HG02852 (cell line): ENCODE results near the gene XAGE2.
"Not testable (repeated sequence)": the region's sequence is repeated elsewhere in the genome, so short reads cannot be mapped to it uniquely, and the experiment has no call there.

Source experiments
- ATAC-seq: cut with Tn5 transposase; IDR thresholded peaks from one replicate; pipeline ENCODE4 v1.9.1; 2021; ENCODE audit warnings: mild to moderate bottlenecking, moderate library complexity; ENCODE audit not compliant: unreplicated experiment

The XAGE2 gene

GRCh38 chrX:52368368-52369055 is at the start of gene XAGE2:
Gene XAGE2, plus strand, starts transcription at chrX:52369021. Its CDS starts 994 bp downstream, at chrX:52370015.
- ATAC-seq, result no peak

GRCh38 chrX:52337410-52337809 is 31.4 kb upstream of the XAGE2 start:
- ATAC-seq, result no peak

GRCh38 chrX:52341493-52341892 is 27.3 kb upstream of the XAGE2 start:
- ATAC-seq, result no peak

- not testable (repeated sequence) for ATAC-seq
Measured at GRCh38 chrX:52343131-52343530, 25.7 kb upstream of the XAGE2 start.

GRCh38 chrX:52345402-52345801 is 23.4 kb upstream of the XAGE2 start:
- peak; percentile 77 for ATAC-seq

GRCh38 chrX:52346174-52347165 is 22.4 kb upstream of the XAGE2 start:
- no peak for ATAC-seq

GRCh38 chrX:52349681-52350080 is 19.1 kb upstream of the XAGE2 start:
- ATAC-seq, result no peak

- ATAC-seq, result no peak
Measured at GRCh38 chrX:52352551-52352950, 16.3 kb upstream of the XAGE2 start.

- ATAC-seq, result no peak
Measured at GRCh38 chrX:52353838-52354237, 15.0 kb upstream of the XAGE2 start.

GRCh38 chrX:52355108-52355507 is 13.7 kb upstream of the XAGE2 start:
- ATAC-seq, result no peak

- no peak for ATAC-seq
Measured at GRCh38 chrX:52359614-52360232, 9.1 kb upstream of the XAGE2 start.

GRCh38 chrX:52361941-52362340 is 6.9 kb upstream of the XAGE2 start:
- ATAC-seq, result no peak

- ATAC-seq, result no peak
Measured at GRCh38 chrX:52363247-52363883, 5.5 kb upstream of the XAGE2 start.

- no peak for ATAC-seq
Measured at GRCh38 chrX:52378870-52379269, 10.0 kb downstream of the XAGE2 start.

- no peak for ATAC-seq
Measured at GRCh38 chrX:52380993-52381392, 12.2 kb downstream of the XAGE2 start.

GRCh38 chrX:52410439-52411394 is 41.9 kb downstream of the XAGE2 start:
- ATAC-seq, result no peak

- no peak for ATAC-seq
Measured at GRCh38 chrX:52415304-52415703, 46.5 kb downstream of the XAGE2 start.

GRCh38 chrX:52416816-52417215 is 48.0 kb downstream of the XAGE2 start:
- no peak for ATAC-seq

- ATAC-seq, result no peak
Measured at GRCh38 chrX:52420824-52421443, 52.1 kb downstream of the XAGE2 start.
